ENCODE results near the gene MCTP1. TPM values are rescaled to one million over a fixed set of nuclear protein-coding genes. Genes with fewer than 3 reads are reported as not detected.

Gene MCTP1
- polyA plus RNA-seq, 3 donors, result 34.4 to 72.9 (median 55.5) TPM

DNA sequence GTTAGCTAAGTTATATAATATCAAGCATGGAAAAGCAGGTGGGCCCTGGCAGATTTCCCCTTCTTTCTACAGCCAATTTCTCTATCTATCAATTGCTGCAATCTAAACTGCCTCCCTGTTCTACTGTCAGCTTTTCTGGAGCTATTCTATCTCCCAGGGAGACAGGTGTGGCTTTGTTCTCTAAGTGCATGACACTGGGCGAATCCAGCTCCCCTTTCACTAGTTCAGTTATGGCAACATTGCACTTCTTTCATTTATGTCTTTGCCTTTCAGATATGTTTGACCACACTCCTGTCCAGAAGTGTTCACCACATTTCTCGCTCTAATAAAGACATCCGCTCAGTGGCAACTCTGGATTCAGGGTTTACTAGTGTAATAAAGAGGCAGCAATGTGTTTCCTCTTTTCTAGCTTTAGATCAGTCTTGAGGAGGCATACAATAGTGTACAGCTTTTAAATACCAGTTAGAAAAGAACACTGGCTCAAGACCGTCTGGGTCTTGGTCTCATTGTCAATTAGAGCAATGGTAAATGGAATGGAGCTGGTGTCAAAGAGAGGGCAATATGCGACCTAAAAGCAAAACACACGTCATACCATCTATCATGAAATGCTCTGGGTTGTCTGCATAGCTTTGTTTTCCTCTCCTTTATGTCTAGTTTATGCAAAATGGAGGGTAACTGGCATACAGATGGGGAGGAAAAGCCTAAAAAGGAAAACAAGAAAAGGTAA lies 469.4 kb downstream of the MCTP1 start:
- TF ChIP-seq, protein P1, sequence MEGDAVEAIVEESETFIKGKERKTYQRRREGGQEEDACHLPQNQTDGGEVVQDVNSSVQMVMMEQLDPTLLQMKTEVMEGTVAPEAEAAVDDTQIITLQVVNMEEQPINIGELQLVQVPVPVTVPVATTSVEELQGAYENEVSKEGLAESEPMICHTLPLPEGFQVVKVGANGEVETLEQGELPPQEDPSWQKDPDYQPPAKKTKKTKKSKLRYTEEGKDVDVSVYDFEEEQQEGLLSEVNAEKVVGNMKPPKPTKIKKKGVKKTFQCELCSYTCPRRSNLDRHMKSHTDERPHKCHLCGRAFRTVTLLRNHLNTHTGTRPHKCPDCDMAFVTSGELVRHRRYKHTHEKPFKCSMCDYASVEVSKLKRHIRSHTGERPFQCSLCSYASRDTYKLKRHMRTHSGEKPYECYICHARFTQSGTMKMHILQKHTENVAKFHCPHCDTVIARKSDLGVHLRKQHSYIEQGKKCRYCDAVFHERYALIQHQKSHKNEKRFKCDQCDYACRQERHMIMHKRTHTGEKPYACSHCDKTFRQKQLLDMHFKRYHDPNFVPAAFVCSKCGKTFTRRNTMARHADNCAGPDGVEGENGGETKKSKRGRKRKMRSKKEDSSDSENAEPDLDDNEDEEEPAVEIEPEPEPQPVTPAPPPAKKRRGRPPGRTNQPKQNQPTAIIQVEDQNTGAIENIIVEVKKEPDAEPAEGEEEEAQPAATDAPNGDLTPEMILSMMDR (IDR thresholded peaks at IDR 0.05), result no peak
- intact Hi-C loops (cut with micrococcal nuclease), result no loop called here
- no peaks in the 10 kb centered on the region for H3K9me3 Mint-ChIP-seq
- Histone ChIP-seq H3K4me3 (replicated peaks in 1 of 3; ENCODE audit: low read depth in 2 of 3, low read length in 3 of 3) (no peak overlapping the region), H3K27ac (ENCODE audit: low read depth in 1 of 2, low read length in 2 of 2) (no peak overlapping the region), H3K79me2 (ENCODE audit: insufficient read depth, low read length) (no peaks in the 10 kb centered on the region), H2AFZ (ENCODE audit: insufficient read depth, low read depth, low read length, poor library complexity, severe bottlenecking) (no peak overlapping the region), H3K4me1 (ENCODE audit: control insufficient read depth in 1 of 2, insufficient read depth in 2 of 2, low read length in 2 of 2) (no peaks in the 10 kb centered on the region), H3K36me3 (replicated peaks in 1 of 2; ENCODE audit: control insufficient read depth in 1 of 2, insufficient read depth in 2 of 2, low read length in 2 of 2) (no peaks in the 10 kb centered on the region), H3K9me3 (replicated peaks in 1 of 2; ENCODE audit: control insufficient read depth in 1 of 2, insufficient read depth in 1 of 2, low read length in 2 of 2) (no peaks in the 10 kb centered on the region), H4K20me1 (ENCODE audit: insufficient read depth, low read length) (no peaks in the 10 kb centered on the region), H3K4me2 (replicated peaks; ENCODE audit: extremely low read depth, low read length, poor library complexity, severe bottlenecking) (no peak overlapping the region), H3K9ac (ENCODE audit: insufficient read depth, low read length, poor library complexity, severe bottlenecking) (no peak overlapping the region), H3K27me3 (ENCODE audit: control insufficient read depth in 2 of 2, insufficient read depth in 2 of 2, low read length in 2 of 2) (no peaks in the 10 kb centered on the region)
- H3K4me1 Mint-ChIP-seq, result no peaks in the 10 kb centered on the region
- no peak for DNase-seq
- peak overlapping the region in 1 of 7 donors; percentile 14 for H3K27ac Mint-ChIP-seq
- peaks cover 0 to 1% (median 0%) of the 10 kb centered on the region in 3 donors for H3K27me3 Mint-ChIP-seq (ENCODE audit: low read depth in 3 of 3)
- 100% methylated on average over 1 of the region's 6 CpGs for WGBS (ENCODE audit: insufficient coverage)
- H3K36me3 Mint-ChIP-seq, result peaks cover 17 to 18% of the 10 kb centered on the region in 2 donors
- H3K4me3 Mint-ChIP-seq, result no peak overlapping the region

DNA sequence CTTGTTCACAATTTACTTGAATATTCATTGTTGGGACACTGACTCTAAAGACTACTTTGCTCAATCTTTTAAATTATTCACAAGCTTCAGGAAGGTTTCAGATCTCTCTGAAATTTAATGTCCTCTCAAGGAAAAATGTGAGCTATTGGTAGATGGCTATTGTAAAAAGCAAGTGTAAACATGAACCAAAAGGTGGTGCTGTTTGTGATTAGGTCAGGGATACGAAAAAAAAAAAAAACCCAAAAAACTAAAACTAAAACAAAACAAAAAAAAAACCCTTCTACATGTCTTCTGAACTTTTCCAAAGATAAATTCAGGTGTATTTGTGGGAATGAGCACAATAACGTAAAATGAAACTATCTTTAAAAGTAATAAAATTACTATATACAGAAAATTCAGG lies 472.7 kb downstream of the MCTP1 start:
- TF ChIP-seq, protein P1 (IDR thresholded peaks at IDR 0.05), result no peak
- Histone ChIP-seq H3K27me3 (ENCODE audit: control insufficient read depth in 2 of 2, insufficient read depth in 2 of 2, low read length in 2 of 2) (no peaks in the 10 kb centered on the region), H3K4me1 (ENCODE audit: control insufficient read depth in 1 of 2, insufficient read depth in 2 of 2, low read length in 2 of 2) (no peaks in the 10 kb centered on the region), H3K4me2 (replicated peaks; ENCODE audit: extremely low read depth, low read length, poor library complexity, severe bottlenecking) (no peak overlapping the region), H3K27ac (ENCODE audit: low read depth in 1 of 2, low read length in 2 of 2) (no peak overlapping the region), H3K79me2 (ENCODE audit: insufficient read depth, low read length) (no peaks in the 10 kb centered on the region), H2AFZ (ENCODE audit: insufficient read depth, low read depth, low read length, poor library complexity, severe bottlenecking) (no peak overlapping the region), H3K9ac (ENCODE audit: insufficient read depth, low read length, poor library complexity, severe bottlenecking) (no peak overlapping the region), H3K36me3 (replicated peaks in 1 of 2; ENCODE audit: control insufficient read depth in 1 of 2, insufficient read depth in 2 of 2, low read length in 2 of 2) (no peaks in the 10 kb centered on the region), H4K20me1 (ENCODE audit: insufficient read depth, low read length) (no peaks in the 10 kb centered on the region), H3K4me3 (replicated peaks in 1 of 3; ENCODE audit: low read depth in 2 of 3, low read length in 3 of 3) (no peak overlapping the region), H3K9me3 (replicated peaks in 1 of 2; ENCODE audit: control insufficient read depth in 1 of 2, insufficient read depth in 1 of 2, low read length in 2 of 2) (no peaks in the 10 kb centered on the region)
- Mint-ChIP-seq H3K36me3 (peaks cover 8 to 12% of the 10 kb centered on the region in 2 donors), H3K27ac (no peak overlapping the region), H3K4me3 (no peak overlapping the region), H3K9me3 (no peaks in the 10 kb centered on the region), H3K4me1 (no peaks in the 10 kb centered on the region), H3K27me3 (ENCODE audit: low read depth in 3 of 3) (peaks cover 0 to 1% (median 0%) of the 10 kb centered on the region in 3 donors)
- intact Hi-C loops (cut with micrococcal nuclease), result no loop called here
- no CpG with 5 or more reads among the region's 2 CpGs for WGBS (ENCODE audit: insufficient coverage)
- no peak for DNase-seq
